ENCODE measurements around the gene DCUN1D2. TPM values are rescaled to one million over a fixed set of nuclear protein-coding genes. Genes with fewer than 3 reads are reported as not detected.
"Not testable (repeated sequence)": the region's sequence is repeated elsewhere in the genome, so short reads cannot be mapped to it uniquely, and the experiment has no call there.

The DCUN1D2 gene
- total RNA-seq, 1 donor from 2014 or later = 23.0 TPM

GRCh38 chr13:113448545-113448884 is 42.0 kb downstream of the DCUN1D2 start:
- intact Hi-C loops (cut with micrococcal nuclease) = no loop called here

GRCh38 chr13:113447596-113447995 is 42.9 kb downstream of the DCUN1D2 start:
- intact Hi-C loops (cut with micrococcal nuclease) = no loop called here

GRCh38 chr13:113446488-113446854 is 44.0 kb downstream of the DCUN1D2 start:
- intact Hi-C loops (cut with micrococcal nuclease) = no loop called here

GRCh38 chr13:113445791-113446487 is 44.6 kb downstream of the DCUN1D2 start:
- intact Hi-C loops (cut with micrococcal nuclease) = no loop called here

GRCh38 chr13:113443991-113444390 is 46.5 kb downstream of the DCUN1D2 start:
- intact Hi-C loops (cut with micrococcal nuclease) = no loop called here

GRCh38 chr13:113442985-113443362 is 47.5 kb downstream of the DCUN1D2 start:
- intact Hi-C loops (cut with micrococcal nuclease) = no loop called here

GRCh38 chr13:113442354-113442984 is 48.0 kb downstream of the DCUN1D2 start:
- intact Hi-C loops (cut with micrococcal nuclease) = no loop called here

- intact Hi-C loops (cut with micrococcal nuclease) = no loop called here
Observed at GRCh38 chr13:113441661-113442060, 48.9 kb downstream of the DCUN1D2 start.

GRCh38 chr13:113437408-113438010 is 53.0 kb downstream of the DCUN1D2 start:
- intact Hi-C loops (cut with micrococcal nuclease) = no loop called here

GRCh38 chr13:113436866-113437265 is 53.6 kb downstream of the DCUN1D2 start:
- intact Hi-C loops (cut with micrococcal nuclease) = not testable (repeated sequence)

GRCh38 chr13:113435907-113436306 is 54.6 kb downstream of the DCUN1D2 start:
- intact Hi-C loops (cut with micrococcal nuclease) = not testable (repeated sequence)

- intact Hi-C loops (cut with micrococcal nuclease) = no loop called here
Observed at GRCh38 chr13:113433391-113433916, 57.1 kb downstream of the DCUN1D2 start.

- intact Hi-C loops (cut with micrococcal nuclease) = no loop called here
Observed at GRCh38 chr13:113432506-113433270, 57.8 kb downstream of the DCUN1D2 start.

GRCh38 chr13:113431171-113431570 is 59.3 kb downstream of the DCUN1D2 start:
- intact Hi-C loops (cut with micrococcal nuclease) = no loop called here

GRCh38 chr13:113430378-113431110 is 60.0 kb downstream of the DCUN1D2 start:
- intact Hi-C loops (cut with micrococcal nuclease) = no loop called here

GRCh38 chr13:113429608-113429985 is 60.9 kb downstream of the DCUN1D2 start:
- intact Hi-C loops (cut with micrococcal nuclease) = no loop called here

GRCh38 chr13:113428871-113429607 is 61.5 kb downstream of the DCUN1D2 start:
- intact Hi-C loops (cut with micrococcal nuclease) = no loop called here

- intact Hi-C loops (cut with micrococcal nuclease) = no loop called here
Observed at GRCh38 chr13:113428469-113428865, 62.0 kb downstream of the DCUN1D2 start.

GRCh38 chr13:113427562-113428468 is 62.7 kb downstream of the DCUN1D2 start:
- intact Hi-C loops (cut with micrococcal nuclease) = no loop called here
